NCI-H510A treated with DMSO at 0.1 percent for 48 hours (cell line): ENCODE measurements around the gene TLE5.
A peak's percentile ranks its signal among the peaks of the same experiment; 100 is the strongest.

Source experiments
- DNase-seq: peaks from one replicate; lab custom pipeline; 2025; lab: John Stamatoyannopoulos, UW

The TLE5 gene

DNA sequence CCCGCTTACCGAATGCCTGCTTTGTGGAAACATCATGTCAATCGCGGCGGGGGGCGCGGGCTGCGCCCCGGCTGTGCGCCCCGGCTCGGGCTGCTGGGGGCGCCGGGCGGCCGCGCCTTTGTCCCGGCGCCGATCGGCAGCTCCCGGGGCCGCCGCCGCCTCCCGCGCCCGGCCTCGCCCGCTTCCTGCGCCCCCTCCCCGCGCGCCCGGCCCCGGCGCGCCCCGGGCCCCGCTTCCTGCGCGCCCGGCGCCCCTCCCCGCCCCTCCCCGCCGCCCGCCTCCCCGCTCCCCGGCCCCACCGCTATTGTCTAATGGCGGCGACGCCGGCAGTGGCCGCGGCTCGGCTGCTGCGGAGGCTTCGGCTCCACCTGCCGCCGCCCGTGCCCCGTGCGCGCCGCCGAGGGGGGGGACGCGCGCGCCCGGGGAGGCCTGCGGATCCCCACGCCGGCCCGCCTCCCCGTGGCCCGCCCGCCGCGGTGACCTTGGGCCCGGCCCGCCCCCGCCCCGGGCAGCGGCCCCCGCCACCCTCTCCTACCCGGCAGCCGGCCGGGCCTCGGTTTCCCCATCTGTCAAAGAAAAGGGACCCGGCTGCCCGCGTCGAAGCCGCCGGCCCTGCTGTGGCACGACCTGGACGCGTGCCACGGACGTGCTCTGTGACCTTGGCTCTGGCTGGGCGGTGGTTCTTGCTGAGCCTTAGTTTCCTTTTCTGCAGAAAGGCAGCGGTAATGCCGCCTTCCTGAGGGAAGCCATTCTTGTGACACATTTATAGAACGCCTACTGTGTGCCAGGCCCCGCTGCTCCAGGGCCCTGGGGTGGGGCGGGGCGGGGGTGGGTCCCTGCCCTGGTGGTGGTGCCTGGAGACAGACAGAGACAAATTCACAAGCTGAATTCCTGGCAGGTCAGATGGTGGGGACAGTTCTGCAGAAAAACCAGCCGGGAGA is at the start of gene TLE5:
TLE5 (minus strand) TSS at position 331 of the 941 bp plus-strand sequence; CDS start at position 36, 295 bp downstream.
- DNase-seq = no peak

DNA sequence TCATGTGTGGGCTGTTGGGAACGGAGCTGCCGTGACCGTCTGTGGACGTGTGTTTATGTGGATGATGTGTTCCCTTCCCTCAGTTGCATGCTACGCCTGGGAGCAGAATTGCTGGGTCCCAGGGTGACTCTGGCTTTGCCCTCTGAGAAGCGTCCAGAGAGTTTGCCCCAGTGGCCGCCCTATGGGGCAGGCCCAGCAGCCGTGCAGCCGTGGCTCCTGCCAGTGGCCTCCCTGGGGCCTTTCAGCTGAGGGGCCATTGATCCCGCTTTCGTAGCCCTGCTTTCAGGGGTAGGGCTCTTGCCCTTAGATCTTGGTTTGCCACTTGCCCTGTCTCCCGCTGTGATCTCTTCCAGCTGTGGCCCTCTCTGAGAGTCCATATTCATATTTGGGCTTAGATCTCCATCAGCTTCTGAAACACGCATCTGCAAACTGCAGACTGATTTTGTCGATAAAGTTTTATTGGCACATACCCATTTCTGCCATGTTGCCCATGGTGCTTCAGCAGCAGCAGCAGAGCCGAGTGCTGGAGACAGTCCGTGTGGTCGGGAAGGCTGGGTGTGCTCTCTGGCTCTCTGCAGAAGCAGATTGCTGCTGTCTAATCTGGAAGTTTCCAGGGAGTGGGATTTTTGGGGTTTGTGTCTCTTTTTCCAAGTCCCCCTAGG is 49.4 kb upstream of the TLE5 start:
- no peak for DNase-seq

GRCh38 chr19:3110126-3110825 is 48.0 kb upstream of the TLE5 start:
- DNase-seq = no peak

- DNase-seq = no peak
Observed at GRCh38 chr19:3109491-3109890, 47.2 kb upstream of the TLE5 start.

GRCh38 chr19:3108775-3109174 is 46.5 kb upstream of the TLE5 start:
- peak; percentile 21 for DNase-seq

DNA sequence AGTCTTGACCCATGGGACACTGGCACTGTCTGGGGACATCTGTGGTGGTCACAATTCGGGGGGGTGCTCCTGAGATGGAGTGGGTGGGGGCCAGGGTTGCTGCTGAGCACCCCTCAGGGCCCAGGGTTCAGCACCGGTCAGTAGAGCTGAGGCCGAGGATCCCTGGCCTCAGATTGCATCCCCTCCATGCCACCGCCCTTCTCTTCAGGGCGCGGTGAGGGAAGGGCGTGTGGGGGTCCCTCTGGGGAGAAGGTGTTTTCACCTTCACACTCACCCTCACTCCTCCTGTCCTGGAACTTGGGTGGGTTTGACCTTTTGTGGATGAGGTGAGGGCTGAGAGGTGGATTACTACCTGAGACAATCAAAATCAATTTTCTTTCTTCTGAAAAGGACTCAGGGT is 45.4 kb upstream of the TLE5 start:
- DNase-seq = no peak

GRCh38 chr19:3106509-3107141 is 44.3 kb upstream of the TLE5 start:
- DNase-seq = no peak

DNA sequence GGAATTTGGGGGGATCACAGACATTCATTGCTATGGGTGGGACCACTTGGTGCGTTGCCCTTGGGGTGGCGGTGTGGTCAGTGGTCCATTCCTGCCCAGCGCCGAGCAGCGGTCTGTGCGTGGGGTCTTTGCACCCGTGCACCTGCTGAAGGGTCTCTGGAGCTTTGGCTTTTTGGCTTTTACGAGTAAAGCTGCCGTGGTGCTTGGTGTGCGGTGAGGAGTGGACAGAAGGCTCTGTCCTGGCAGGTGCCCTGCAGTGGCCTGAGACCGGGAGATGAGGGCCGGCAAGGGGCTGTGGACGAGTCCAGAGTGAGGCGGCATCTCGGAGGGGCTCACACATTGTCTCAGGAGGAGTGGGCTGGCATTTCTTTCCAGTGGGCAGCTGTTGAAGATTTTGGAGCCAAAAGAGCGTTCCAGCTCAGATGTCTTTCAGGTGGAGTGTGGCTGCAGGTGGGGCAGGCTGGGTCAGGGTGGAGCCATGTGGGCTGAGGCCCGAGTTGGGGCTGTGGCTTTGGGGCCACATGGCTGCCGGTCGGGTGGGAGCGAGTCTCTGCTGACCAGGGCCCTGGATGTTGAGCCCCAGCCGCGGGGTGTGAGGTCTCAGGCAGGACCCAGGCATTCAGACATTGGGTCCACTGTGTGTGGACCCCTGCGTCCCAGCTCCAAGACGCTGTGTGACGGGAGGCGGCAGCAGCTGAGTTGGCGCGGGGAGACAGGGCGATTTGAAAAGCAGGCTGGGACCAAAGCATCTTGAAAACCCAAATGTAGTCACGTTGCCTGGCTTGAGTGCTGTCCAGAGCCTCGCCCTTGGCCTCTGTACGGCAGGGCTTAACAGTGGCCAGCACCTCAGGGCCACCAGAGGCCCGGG is 43.6 kb upstream of the TLE5 start:
- DNase-seq = no peak

DNA sequence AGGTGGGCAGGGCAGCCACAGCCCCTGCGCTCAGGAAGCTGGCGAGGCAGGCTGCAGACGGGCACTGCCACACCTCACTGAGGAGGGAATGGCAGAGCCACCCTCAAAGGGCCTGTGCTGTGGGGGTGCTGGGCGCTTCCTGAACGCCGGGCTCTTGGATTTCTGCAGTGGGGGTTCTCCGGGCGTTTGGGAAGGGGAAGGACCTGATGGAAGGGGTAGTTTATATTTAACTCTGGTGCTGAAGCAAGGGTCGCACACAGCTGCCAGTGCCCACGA is 42.4 kb upstream of the TLE5 start:
- no peak for DNase-seq

DNA sequence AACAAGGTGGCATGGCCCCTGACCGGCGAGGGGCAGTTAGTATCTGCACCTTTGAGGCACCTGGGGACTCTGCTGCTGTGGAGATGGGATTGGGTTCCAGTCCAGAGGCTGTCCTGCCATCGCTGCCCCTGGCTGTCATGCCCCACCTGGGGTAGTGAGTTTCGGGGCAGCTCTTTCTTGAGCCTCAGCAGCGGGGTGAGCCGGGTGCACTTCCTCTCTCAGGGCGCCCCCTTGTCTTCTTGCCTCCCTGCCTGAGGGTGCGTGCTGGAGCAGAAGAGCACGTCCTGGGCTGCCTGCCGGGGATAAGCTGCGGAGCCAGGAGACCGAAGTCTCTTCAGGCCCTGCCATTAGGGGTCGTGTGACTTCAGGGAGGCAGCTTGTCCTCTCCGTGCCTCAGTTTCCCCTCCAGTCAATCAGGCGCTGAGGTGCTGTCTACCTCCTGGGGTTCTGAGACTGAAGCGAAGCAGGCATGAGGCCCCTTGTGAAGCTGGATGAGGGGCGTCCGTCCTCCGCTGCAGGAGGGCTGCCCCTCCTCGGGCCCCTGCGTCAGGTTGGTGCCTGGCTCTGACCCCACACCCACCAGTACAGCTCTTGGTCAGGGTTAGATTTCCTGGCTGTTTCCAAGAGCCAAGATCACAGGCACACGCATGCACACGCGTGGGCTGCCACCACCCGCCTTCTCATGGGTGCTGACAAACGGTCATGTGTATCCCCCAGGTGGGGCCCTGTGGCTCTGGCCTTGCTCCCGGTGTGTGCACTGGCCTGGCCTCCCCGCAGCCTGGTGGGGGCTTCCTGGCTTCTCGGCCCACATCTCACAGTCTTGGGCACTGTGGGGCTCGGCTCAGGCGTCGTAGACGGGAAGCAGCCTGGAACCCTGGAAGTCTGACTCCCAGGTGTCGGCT is 40.2 kb upstream of the TLE5 start:
- no peak for DNase-seq

DNA sequence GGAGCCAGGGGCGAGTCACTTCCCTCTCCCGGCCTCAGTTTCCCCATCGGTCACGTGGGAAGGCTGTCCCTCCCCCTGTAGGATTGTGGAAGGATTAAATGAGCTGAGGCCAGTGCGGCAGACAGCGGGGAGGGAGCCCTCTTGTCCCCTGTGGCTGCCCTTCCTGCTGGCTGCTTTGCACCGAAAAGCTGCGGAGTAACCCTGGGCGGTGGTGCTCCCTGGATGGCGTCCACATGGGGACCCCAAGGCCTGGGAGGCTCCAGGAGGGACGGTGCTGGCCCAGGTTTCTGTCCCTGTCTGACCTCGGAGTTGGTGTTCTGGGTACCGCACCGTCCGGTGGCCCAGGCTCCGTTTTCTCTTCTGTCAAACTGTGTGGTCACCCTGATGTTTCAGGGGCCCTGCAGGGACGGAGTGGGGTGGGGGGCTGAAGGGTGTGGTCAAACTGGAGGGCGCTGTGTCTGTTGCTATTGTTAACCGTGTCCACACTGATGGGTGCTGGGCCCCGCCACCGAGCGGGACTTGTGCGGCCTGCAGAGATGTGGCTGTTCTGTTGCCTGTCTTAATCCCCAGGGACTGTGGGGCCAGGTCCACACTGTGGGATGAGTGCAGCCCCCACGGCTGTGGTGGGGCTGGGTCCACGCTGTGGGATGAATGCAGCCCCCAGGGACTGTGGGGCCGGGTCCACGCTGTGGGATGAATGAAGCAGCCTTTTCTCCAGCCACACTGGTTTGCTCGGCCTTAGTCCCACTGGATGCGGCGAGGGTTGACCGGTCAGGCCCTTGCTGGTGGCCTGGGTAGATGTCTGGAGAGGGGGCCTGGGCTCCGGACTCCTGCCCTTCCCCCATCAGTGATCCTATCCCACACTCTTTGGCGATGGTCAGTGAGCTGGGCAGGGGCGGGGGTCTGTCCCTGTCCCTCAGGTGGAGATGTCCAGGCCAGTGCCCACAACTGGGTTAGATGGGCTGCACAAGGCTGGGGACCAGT is 38.7 kb upstream of the TLE5 start:
- DNase-seq = no peak

- DNase-seq = no peak
Observed at GRCh38 chr19:3100331-3100730, 38.0 kb upstream of the TLE5 start.

DNA sequence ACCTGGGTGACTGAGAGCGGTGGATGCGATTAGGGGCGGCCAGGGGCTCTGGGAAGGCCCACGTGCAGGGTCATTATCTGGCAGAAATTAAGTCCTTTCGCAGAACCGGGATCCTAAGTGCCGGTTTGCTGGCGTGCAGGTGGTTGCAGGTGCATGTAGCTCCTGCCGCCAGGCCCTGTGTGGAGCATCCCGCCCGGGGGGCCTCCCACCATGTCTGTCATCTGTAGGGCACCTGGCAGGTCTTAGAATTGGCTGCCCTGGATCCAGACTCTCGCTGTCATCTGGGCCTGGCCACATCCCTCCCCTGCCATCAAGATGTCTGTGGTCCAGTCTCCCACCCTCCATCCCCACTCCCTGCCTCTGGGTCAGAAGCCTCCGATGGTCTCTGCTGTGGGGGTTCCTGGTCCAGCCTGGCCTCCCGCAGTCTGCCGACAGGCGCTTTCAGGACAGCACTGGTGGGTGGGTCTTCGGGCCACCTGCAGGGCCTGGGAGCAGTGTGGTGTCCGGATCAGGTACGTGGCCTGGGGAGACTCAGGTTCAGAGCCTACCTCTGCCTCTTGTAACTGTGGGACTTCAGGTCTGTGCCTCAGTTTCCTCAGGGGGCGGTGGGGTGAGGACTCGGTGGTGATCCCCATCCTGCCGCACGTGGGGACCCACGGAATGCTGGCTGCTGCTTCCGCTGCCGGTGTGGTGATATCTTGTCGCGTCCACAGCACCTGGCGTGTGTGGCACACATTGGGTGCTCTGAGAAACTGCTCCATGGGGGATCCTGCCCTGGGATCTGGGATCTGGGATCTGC is 37.3 kb upstream of the TLE5 start:
- DNase-seq = no peak

DNA sequence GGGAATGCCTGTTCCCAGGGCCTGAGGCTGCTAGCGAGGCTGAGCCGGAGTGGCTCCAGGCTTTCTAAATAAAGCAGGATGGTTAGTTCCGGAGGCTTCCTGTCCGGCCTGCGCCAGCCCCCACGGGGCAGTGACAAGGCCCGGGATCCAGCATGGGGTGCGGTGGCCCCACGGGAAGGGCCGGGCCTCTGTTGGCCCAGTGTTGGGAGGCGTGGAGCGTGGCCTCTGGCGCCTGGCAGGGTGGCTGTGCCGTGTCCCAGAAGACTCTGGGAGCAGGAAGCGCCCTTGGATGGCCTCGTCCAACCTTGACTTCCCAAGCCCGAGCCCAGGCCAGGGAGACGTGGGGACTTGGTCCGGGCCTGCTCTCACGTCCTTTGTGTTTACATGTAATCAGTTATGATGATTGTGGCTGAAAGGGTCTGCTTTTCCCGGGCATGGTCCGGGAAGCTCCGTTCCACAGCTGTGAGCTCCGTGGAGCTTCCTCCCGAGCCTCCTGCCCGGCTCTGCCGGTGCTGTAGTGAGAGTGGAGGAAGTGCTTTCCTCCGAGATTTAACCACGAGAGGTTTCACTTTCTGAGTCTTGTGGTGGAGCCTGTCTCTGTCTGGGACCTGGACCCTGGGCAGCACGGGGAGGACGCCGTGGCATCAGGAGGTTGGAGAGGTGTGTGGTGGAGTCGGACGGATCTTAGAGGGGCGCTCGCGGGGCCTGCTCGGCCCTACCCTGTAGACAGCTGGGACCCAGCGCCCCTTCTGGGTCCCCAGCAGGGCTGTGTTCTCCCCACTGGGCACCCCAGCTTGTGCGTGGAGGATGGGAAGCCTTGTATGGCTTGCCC is 36.4 kb upstream of the TLE5 start:
- no peak for DNase-seq

DNA sequence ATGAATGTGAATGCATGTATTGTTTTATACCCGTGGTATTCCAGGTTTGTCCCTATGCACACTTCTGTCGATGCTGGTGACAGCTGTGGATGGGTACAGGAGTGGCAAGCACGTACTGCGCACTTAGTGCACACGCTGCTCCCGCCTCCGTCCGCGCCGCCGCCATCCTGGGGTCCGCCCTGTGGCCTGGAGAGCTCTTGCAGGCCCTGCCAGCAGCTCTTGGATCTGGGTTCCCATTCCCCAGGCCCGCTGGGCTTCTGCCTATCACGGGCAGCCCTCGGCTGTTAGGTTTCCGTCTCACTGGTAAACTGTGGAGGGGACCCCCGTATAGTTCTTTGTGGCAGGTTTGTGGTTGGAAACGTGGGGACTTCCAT is 35.8 kb upstream of the TLE5 start:
- no peak for DNase-seq

DNA sequence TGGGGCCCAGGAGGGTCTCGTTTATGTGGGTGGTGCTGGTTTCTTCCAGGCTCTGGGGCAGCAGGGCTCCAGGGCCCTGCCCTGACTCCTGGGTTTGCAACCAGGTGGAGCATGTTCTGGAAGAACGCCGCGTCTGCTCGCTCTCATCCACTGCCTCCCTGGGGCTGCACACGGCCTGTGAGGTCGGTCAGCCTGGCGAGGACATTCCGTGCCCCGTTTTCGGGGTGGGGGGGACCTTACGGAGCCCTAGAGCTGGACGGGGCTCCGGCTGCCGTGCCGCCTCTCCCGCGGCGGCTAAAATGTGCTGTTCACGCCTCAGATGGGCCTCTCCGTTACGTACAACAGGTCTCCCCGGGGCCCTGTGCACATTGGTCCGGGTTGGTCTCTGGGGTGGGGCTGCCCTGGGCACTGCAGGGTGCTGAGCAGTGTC is 35.2 kb upstream of the TLE5 start:
- DNase-seq = no peak

DNA sequence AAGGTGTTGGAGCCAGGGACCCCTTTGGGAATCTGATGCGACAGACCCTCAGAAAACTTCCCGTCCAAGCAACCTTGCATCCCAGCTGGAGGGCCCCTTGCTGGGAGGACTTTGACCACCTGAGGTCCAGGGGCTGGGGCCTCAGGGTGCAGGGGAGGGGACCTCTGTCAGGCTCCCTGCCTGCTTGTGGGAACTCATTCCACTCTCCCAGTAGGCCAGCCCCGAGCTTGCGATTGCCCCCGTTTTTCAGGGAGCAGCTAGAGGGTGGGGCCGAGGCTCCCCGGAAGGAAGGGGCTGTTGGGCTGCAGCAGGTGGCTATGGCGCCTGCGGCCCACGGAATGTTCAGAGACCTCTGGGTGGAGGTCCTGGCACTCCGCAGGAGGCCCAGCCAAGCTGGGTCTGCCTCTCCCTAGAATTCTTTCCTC is 34.6 kb upstream of the TLE5 start:
- no peak for DNase-seq
